HepG2 (cell line): ENCODE measurements around the gene NGLY1.

ENCODE experiments used
- CTCF ChIP-seq: sonication (generic); formaldehyde crosslinking; IDR thresholded peaks from 2 replicates; pipeline ENCODE4 v1.5.0; 2020; ENCODE audit warnings: mild to moderate bottlenecking, missing genetic modification reagents, moderate library complexity
- EP300 ChIP-seq, 3 experiments: sonication (generic) in 1 of 3; formaldehyde crosslinking in 1 of 3; IDR thresholded peaks; 2 replicates each; pipeline versions ENCODE4 v1.5.1 to v1.6.1; 2011 to 2020; ENCODE audit warnings: low read depth in 2 of 3, low read length in 2 of 3, borderline replicate concordance in 1 of 3, improper control_type of control experiment in 1 of 3, mild to moderate bottlenecking in 1 of 3, missing genetic modification reagents in 1 of 3, moderate library complexity in 1 of 3
- IRX3 ChIP-seq: sonication (generic); formaldehyde crosslinking; IDR thresholded peaks from 2 replicates; pipeline ENCODE4 v1.8.1; 2023; ENCODE audit warnings: mild to moderate bottlenecking, low read depth, missing genetic modification reagents, borderline replicate concordance
- MTERF4 ChIP-seq: sonication (generic); formaldehyde crosslinking; IDR thresholded peaks from 2 replicates; pipeline ENCODE4 v1.8.0; 2023; ENCODE audit warnings: mild to moderate bottlenecking, missing genetic modification reagents
- NFIC ChIP-seq: IDR thresholded peaks from 2 replicates; pipeline ENCODE4 v1.6.1; 2012; ENCODE audit warnings: mild to moderate bottlenecking, low read length, inconsistent platforms
- RFX5 ChIP-seq: IDR thresholded peaks from 2 replicates; pipeline ENCODE4 v1.6.1; 2011; ENCODE audit warnings: low read depth, low read length, improper control_type of control experiment
- SP2 ChIP-seq: sonication (generic); formaldehyde crosslinking; IDR thresholded peaks from 2 replicates; pipeline ENCODE4 v1.5.1; 2020; ENCODE audit warnings: mild to moderate bottlenecking, missing genetic modification reagents
- SP5 ChIP-seq: IDR thresholded peaks from 2 replicates; pipeline ENCODE4 v1.6.1; 2016; ENCODE audit warnings: low read depth, borderline replicate concordance
- TOPORS ChIP-seq: sonication (generic); formaldehyde crosslinking; IDR thresholded peaks from 2 replicates; pipeline ENCODE4 v1.8.0; 2023; ENCODE audit warnings: mild to moderate bottlenecking, missing genetic modification reagents
- ZKSCAN8 ChIP-seq: IDR thresholded peaks from 2 replicates; pipeline ENCODE4 v1.6.1; 2016; ENCODE audit warnings: borderline replicate concordance, missing genetic modification reagents, missing compliant biosample characterization
- ZNF292 ChIP-seq: sonication (generic); formaldehyde crosslinking; IDR thresholded peaks from 2 replicates; pipeline ENCODE4 v1.8.1; 2022; ENCODE audit warnings: mild to moderate bottlenecking, low read depth, missing genetic modification reagents, borderline replicate concordance

DNA sequence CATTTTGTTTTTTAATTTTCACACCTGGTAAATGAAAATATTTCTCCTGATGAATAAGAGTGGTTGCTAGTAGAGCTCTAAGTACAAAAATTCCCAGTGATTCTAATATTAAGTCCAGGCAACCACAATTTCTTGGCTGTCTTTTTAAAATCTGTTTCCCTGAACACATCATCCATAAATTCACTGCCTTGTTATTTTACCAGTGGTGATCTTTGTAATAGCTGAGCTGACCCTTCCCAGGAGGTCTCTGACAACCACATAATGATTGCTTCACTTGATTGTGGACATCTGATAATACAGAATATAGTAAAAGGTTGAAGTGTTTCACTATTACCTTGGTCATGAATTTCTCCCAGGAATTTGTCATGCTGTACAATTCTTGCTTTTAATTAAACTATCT is 104.7 kb downstream of the NGLY1 start:
- TF ChIP-seq RFX5 = no peak
- no peak for TF ChIP-seq MTERF4
- TF ChIP-seq ZKSCAN8 (CRISPR knock-in tag) = no peak
- TF ChIP-seq NFIC = no peak
- no peak for TF ChIP-seq SP2 (CRISPR knock-in tag)
- no peak for TF ChIP-seq IRX3 (CRISPR knock-in tag)
- TF ChIP-seq CTCF = no peak
- TF ChIP-seq TOPORS (CRISPR knock-in tag) = no peak
- TF ChIP-seq SP5 = no peak
- TF ChIP-seq EP300 (IDR thresholded peaks at IDR 0.05; ENCODE audit: low read depth in 2 of 2, low read length in 2 of 2) = no peak
- no peak for TF ChIP-seq EP300 (CRISPR knock-in tag; IDR thresholded peaks at IDR 0.05; ENCODE audit: borderline replicate concordance)
- TF ChIP-seq ZNF292 = no peak
